ENCODE measurements around the gene EME1.

Gene EME1

DNA sequence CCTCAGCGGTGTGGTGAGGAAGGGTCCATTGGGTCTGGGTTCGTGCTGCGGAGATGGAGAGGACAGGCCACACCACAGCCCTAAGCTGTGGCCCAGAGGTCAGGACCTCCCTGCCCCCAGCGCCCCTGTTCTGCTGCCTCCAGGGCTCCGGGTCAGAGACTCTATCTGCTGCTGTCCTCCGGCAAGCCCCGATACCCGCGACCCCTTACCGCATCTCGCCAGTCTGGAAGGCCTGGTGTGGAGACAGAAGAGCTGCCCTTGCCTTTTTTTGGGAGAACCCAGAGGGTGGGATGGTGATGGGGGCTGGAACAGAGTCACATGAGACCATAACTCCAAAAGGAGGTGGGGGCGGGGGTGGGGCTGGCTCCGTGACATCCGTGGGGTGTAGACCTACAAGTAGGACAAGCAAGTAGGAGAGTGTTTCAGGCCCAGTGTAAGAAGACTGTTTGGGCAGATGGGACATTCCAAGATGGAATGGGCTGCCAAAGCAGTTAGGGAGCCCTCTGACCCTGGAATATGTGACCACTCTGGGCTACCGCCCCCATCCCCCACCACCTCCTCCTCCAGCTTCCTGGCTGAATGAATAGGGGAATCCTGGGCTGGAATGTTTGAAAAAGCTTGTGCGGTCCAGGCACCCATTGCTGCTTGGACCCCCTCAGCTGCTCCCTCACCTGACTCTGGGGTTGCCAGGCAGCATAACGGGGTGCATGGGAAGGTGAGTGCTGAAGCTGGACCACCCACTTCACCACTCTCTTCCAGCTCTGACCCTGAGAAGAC is 25.7 kb upstream of the EME1 start:
- FAIRE-seq (no peak), DNase-seq (ENCODE audit: insufficient read length, low spot score) (no peak)

- FAIRE-seq = no peak
- DNase-seq (ENCODE audit: insufficient read length, low spot score) = no peak
Measured at GRCh38 chr17:50347894-50348291, 25.1 kb upstream of the EME1 start.

- no peak for FAIRE-seq
- peak; percentile 51 for DNase-seq (ENCODE audit: insufficient read length, low spot score)
Measured at GRCh38 chr17:50348522-50349242, 24.3 kb upstream of the EME1 start.

- FAIRE-seq (peak; percentile 79), DNase-seq (ENCODE audit: insufficient read length, low spot score) (no peak)
Measured at GRCh38 chr17:50349243-50349600, 23.8 kb upstream of the EME1 start.

GRCh38 chr17:50350733-50351132 is 22.3 kb upstream of the EME1 start:
- DNase-seq (ENCODE audit: insufficient read length, low spot score) (no peak), FAIRE-seq (no peak)

DNA sequence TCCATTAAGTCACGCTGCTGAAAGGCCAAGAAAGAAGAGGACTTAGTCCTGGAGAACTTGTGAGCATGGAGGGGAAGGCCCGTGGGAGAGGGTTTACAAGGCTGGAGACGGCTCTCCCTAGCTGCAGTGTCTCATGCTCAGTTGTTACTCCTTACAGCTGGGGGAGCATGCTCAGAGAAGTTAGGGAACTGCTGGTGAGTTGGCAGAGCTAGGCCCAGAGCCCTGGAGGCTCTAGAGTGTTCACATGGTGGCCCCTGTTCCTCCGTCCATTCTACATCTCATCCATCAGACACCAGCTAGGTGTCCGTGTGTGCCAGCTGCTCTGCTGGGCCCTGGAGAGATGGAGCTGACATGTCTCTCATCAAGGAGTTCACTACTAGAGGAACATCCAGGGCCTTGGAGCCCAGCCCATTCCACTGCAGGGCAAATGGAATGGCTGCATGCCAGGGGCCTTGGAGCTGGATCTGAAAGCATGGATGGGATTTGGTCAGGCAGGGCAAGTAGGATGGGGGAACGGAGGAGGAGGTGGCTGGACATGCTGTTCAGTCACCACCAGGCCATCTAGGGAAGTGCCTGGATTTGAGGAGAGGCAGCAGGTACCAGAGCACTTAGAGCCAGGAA is 20.8 kb upstream of the EME1 start:
- no peak for DNase-seq (ENCODE audit: insufficient read length, low spot score)
- peak; percentile 58 for FAIRE-seq

- DNase-seq (ENCODE audit: insufficient read length, low spot score) = no peak
- FAIRE-seq = peak; percentile 40
Measured at GRCh38 chr17:50352693-50353599, 20.1 kb upstream of the EME1 start.

DNA sequence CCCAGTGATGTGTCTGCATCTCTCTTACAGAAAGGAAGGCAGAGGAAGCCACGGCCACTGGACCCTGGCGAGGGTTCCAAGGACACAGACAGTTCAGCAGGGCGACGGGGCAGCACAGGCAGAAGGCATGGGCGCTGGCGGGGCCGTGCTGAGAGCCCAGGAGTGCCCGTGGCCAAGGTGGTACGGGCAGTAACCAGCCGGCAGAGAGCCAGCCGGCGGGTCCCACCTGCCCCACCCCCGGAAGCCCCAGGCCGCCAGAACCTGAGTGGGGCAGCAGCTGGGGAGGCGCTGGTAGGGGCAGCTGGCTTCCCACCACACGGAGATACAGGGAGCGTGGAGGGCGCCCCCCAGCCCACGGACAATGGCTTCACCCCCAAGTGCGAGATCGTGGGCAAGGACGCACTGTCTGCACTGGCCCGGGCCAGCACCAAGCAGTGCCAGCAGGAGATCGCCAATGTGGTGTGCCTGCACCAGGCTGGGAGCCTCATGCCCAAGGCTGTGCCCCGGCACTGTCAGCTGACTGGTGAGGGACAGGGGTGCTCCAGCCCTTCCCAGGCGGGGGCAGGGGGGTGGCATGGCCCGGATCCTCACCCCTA is 19.3 kb upstream of the EME1 start:
- FAIRE-seq = no peak

GRCh38 chr17:50354198-50354597 is 18.8 kb upstream of the EME1 start:
- DNase-seq (ENCODE audit: insufficient read length, low spot score) = no peak
- no peak for FAIRE-seq

More for the DNA sequence above, 19.3 kb upstream of the EME1 start:
- no peak for DNase-seq (ENCODE audit: insufficient read length, low spot score)

GRCh38 chr17:50354776-50355175 is 18.3 kb upstream of the EME1 start:
- no peak for DNase-seq (ENCODE audit: insufficient read length, low spot score)
- peak; percentile 58 for FAIRE-seq

DNA sequence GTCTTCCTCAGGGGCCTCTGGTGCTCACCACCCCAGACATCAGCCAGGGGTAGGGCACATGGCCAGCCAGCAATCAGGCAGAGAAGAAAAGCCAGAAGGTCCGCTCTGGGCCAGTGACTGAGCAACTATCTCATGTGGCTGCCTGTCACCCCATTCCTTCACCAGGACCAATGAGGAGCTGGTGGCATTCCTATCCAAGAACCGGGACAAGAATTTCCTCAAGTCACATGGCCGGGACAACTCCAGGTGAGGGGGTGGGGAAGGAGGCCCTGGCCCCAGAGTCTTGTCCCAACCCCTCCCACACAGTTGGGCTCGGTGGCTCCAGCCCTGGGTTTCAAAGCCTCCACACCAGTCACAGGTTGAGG is 17.7 kb upstream of the EME1 start:
- FAIRE-seq = no peak
- no peak for DNase-seq (ENCODE audit: insufficient read length, low spot score)

GRCh38 chr17:50355701-50356341 is 17.2 kb upstream of the EME1 start:
- no peak for DNase-seq (ENCODE audit: insufficient read length, low spot score)
- FAIRE-seq = peak; percentile 78

DNA sequence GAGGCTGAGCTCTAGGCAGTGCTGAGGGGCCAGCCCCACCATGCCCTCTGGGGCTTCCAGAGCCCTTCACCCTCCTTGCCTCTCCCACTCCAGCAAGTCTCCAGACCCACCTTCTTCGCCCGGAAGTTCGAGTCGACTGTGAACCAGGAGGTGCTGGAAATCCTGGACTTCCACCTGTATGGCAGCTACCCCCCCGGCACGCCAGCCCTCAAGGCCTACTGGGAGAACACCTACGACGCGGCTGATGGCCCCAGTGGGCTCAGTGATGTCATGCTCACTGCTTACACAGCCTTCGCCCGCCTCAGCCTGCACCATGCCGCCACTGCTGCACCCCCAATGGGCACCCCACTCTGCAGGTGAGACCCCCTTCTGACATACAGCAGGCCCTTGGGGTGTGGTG is 16.6 kb upstream of the EME1 start:
- DNase-seq (ENCODE audit: insufficient read length, low spot score) (no peak), FAIRE-seq (no peak)

DNA sequence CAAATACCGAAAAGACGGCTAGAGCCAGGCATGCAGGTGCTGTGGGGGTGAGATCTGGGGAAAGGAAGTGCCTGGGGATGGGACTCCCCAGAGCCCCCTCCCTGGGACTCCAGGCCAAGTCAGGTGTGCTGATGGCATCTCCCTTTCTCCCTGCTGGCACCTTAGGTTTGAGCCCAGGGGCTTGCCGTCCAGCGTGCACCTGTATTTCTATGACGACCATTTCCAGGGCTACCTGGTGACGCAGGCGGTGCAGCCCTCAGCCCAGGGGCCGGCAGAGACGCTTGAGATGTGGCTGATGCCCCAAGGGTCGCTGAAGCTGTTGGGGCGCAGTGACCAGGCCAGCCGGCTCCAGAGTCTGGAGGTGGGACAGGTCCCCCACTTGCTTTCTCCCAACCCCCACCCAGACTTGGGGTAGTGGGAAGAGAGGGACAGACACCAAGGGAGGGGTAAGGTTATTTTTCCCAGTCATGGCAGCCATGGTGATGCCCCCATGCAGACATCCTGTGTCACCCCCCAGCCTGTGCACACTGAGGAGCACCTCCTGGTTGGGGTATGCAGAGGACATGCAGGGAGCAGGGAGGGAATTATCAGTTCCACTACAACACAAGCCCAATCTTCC is 16.0 kb upstream of the EME1 start:
- peak; percentile 31 for FAIRE-seq

DNA sequence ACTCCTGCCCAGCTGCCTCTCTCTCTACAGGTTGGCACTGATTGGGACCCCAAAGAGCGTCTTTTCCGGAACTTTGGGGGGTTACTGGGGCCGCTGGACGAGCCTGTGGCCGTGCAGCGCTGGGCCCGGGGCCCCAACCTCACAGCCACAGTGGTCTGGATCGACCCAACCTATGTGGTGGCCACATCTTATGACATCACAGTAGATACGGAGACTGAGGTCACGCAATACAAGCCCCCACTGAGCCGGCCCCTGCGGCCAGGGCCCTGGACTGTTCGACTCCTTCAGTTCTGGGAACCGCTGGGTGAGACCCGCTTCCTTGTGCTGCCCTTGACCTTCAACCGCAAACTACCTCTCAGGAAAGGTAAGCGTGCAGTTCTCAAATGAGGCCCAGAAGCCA is 14.9 kb upstream of the EME1 start:
- FAIRE-seq = no peak
- no peak for DNase-seq (ENCODE audit: insufficient read length, low spot score)

More for the DNA sequence above, 16.0 kb upstream of the EME1 start:
- DNase-seq (ENCODE audit: insufficient read length, low spot score) = no peak

DNA sequence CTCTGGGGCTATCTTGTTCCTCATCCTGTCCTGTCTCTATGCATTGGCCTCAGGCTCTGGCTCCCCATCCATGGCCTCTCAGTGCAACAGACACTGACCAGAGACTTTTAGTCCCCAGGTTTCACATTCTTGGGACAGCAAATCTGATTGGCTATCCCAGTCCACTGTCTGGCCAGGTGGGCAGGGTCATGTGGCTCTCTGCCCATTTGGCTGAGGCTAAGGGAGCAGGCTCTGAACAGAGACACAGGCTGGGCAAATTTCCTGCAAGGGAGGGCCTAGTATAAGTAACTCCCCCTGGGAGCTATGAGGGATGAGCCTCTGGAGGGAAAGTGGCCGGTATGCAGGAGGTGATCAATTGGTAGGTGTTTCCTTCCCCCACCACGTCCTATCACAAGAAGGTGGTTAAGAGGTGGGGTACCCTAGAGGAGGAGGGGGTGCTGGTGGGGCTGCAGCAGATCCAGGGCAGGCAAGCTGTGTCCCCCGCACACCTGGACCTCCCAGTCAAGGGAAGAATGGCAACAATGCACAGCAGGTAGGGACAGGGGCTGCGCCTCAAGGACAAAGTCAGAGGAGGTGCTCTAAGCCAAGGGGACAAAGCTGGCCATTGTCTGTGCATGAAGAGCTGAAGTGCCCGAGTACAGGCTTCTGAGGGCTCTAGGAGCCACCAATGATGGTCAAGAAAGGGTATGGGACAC is 13.9 kb upstream of the EME1 start:
- DNase-seq (ENCODE audit: insufficient read length, low spot score) (no peak), FAIRE-seq (no peak)

DNA sequence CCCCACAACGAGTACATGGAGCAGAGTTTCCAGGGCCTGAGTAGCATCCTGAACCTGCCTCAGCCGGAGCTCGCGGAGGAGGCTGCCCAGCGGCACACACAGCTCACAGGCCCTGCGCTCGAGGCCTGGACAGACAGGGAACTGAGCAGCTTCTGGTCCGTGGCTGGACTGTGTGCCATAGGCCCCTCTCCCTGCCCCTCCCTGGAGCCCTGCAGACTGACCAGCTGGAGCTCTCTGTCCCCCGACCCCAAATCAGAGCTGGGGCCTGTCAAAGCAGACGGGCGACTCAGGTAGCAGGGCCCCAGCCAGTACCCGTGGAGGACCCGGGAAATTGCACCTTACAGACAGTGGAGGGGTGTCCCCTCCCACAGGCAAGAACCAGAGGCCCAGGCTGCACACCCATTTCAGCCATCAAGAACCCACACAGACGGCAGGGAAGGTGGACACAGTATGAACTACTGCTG is 13.0 kb upstream of the EME1 start:
- DNase-seq (ENCODE audit: insufficient read length, low spot score) (no peak), FAIRE-seq (no peak)

DNA sequence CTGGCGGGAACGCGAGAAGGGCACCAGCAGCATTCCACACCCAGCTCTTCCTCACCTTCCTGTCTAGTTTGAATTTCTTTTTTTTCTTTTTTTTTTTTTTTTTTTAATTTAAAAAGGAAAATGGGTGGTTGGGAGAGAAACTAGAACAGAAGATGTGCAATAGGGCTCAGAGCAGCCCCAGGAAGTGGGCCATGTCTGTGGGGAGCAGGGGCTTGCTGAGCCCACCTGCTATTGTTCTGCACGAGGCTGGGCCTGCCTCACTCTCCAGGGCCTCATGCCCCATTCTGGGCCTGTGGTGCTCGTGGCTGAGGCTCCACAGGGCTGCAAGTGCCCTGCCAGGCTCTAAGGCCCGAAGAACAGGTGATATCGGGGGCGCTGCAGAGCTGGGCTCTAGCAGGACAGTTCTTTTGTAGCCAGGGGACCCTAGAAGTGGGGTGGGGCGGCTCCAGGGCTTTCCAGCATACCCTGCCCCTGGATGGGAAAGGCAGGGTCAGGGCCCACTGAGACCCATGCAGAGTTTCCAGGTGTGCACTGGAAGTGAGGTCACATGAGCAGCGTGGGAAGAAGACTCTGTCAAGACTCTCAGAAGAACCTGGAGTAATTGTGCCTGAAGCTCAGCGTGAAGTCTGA is 12.4 kb upstream of the EME1 start:
- no peak for DNase-seq (ENCODE audit: insufficient read length, low spot score)

More for the DNA sequence above, 12.4 kb upstream of the EME1 start:
- no peak for FAIRE-seq
